Lower lobe of right lung (tissue), 2 donors: Measurements from ENCODE around the gene SESN1. TPM values are rescaled to one million over a fixed set of nuclear protein-coding genes. Genes with fewer than 3 reads are reported as not detected.
A peak's percentile ranks its signal among the peaks of the same experiment; 100 is the strongest.

ENCODE experiments used
- ATAC-seq, 2 donors: fragments of 200-7000 bp; cut with Tn5 transposase; one replicate each; pipeline ENCODE4 v1.9.1; 2020 to 2022; ENCODE audit warnings: mild to moderate bottlenecking in 2 of 2, moderate library complexity in 2 of 2
- DNase-seq: peaks from one replicate; pipeline ENCODE4 v3.0.0-alpha.2; 2020
- H3K27ac ChIP-seq: fragments of 200-600 bp; one replicate; pipeline ENCODE4 v1.8.0; 2022
- H3K27me3 ChIP-seq: fragments of 200-600 bp; one replicate; pipeline ENCODE4 v1.8.0; 2022; ENCODE audit warnings: low read depth
- H3K36me3 ChIP-seq: fragments of 200-600 bp; one replicate; pipeline ENCODE4 v1.8.0; 2022; ENCODE audit warnings: mild to moderate bottlenecking
- H3K4me1 ChIP-seq: fragments of 200-600 bp; one replicate; pipeline ENCODE4 v1.8.0; 2022
- H3K4me3 ChIP-seq: fragments of 200-600 bp; one replicate; pipeline ENCODE4 v1.8.0; 2022; ENCODE audit warnings: mild to moderate bottlenecking
- H3K9me3 ChIP-seq: fragments of 200-600 bp; one replicate; pipeline ENCODE4 v1.8.0; 2022
- CTCF ChIP-seq: fragments of 200-600 bp; IDR thresholded peaks from one replicate; pipeline ENCODE4 v1.8.0; 2022; ENCODE audit warnings: antibody characterized with exemption, mild to moderate bottlenecking
- intact Hi-C: fragments of 100-400 bp; cut with DNase I; formaldehyde crosslinking; loops from one replicate; pipeline ENCODE4 v1.11.0; 2022
- total RNA-seq: library from RNA; stranded (reverse); fragmentation: NEBNext Ultra II Directional; extraction: Animal tissue kit (Norgen Biotek cat#: 25700); gene quantifications from one replicate; pipeline ENCODE4 v1.2.1, GENCODE V29; 2021
- donor health status: DM: no; HTN: yes; CAD: no; lungs with severe emphysema.

Gene SESN1
- total RNA-seq, 1 donor from 2014 or later = 37.9 TPM

GRCh38 chr6:108945681-108946159 lies 148.9 kb downstream of the SESN1 start:
- Histone ChIP-seq H3K9me3 (no peaks in the 10 kb centered on the region), H3K27ac (peak overlapping the region; percentile 70), H3K36me3 (no peaks in the 10 kb centered on the region), H3K4me3 (no peak overlapping the region), H3K4me1 (peaks cover 71% of the 10 kb centered on the region), H3K27me3 (no peaks in the 10 kb centered on the region)
- ATAC-seq (peak; percentile 54 to 74), DNase-seq (peak; percentile 53)
- intact Hi-C loops = no loop called here
- TF ChIP-seq CTCF = no peak

GRCh38 chr6:108944707-108945680 lies 149.7 kb downstream of the SESN1 start:
- Histone ChIP-seq H3K27ac (peak overlapping the region; percentile 70), H3K27me3 (no peaks in the 10 kb centered on the region), H3K36me3 (no peaks in the 10 kb centered on the region), H3K4me3 (no peak overlapping the region), H3K9me3 (no peaks in the 10 kb centered on the region), H3K4me1 (peaks cover 71% of the 10 kb centered on the region)
- no peak for TF ChIP-seq CTCF
- ATAC-seq (peak in 1 of 2 donors; percentile 36), DNase-seq (no peak)
- intact Hi-C loops = no loop called here

- no peak for DNase-seq
- peak overlapping the region; percentile 70 for H3K27ac ChIP-seq
- no peak for ATAC-seq
- intact Hi-C loops = no loop called here
- TF ChIP-seq CTCF = no peak
- no peaks in the 10 kb centered on the region for H3K36me3 ChIP-seq
- no peak overlapping the region for H3K4me3 ChIP-seq
- H3K9me3 ChIP-seq = no peaks in the 10 kb centered on the region
- peaks cover 70% of the 10 kb centered on the region for H3K4me1 ChIP-seq
- no peaks in the 10 kb centered on the region for H3K27me3 ChIP-seq
Observed at GRCh38 chr6:108944071-108944470, 150.6 kb downstream of the SESN1 start.

GRCh38 chr6:108942556-108943492 lies 151.8 kb downstream of the SESN1 start:
- H3K9me3 ChIP-seq = no peaks in the 10 kb centered on the region
- no peak for ATAC-seq
- no peak for TF ChIP-seq CTCF
- no peaks in the 10 kb centered on the region for H3K27me3 ChIP-seq
- intact Hi-C loops = no loop called here
- H3K4me3 ChIP-seq = no peak overlapping the region
- H3K27ac ChIP-seq = no peak overlapping the region
- no peaks in the 10 kb centered on the region for H3K36me3 ChIP-seq
- DNase-seq = no peak
- H3K4me1 ChIP-seq = peaks cover 58% of the 10 kb centered on the region

GRCh38 chr6:108941859-108942258 lies 152.8 kb downstream of the SESN1 start:
- H3K36me3 ChIP-seq = no peaks in the 10 kb centered on the region
- no peak overlapping the region for H3K4me3 ChIP-seq
- intact Hi-C loops = no loop called here
- no peaks in the 10 kb centered on the region for H3K9me3 ChIP-seq
- DNase-seq = no peak
- H3K4me1 ChIP-seq = peaks cover 48% of the 10 kb centered on the region
- H3K27me3 ChIP-seq = no peaks in the 10 kb centered on the region
- ATAC-seq = peak in 1 of 2 donors; percentile 19
- no peak for TF ChIP-seq CTCF
- no peak overlapping the region for H3K27ac ChIP-seq
